22Rv1 (cell line): Measurements from ENCODE around the gene SAMD8.
"Not testable (repeated sequence)": the region's sequence is repeated elsewhere in the genome, so short reads cannot be mapped to it uniquely, and the experiment has no call there.

ENCODE experiments used
- H3K27ac ChIP-seq: fragments of 450-650 bp; 2 replicates; pipeline ENCODE4 v1.5.1; 2017
- ZFX ChIP-seq: fragments of 450-650 bp; IDR thresholded peaks from 2 replicates; pipeline ENCODE4 v1.6.1; 2017; ENCODE audit warnings: antibody characterized with exemption, borderline replicate concordance
- TF ChIP-seq, protein P1 (sequence below): fragments of 450-650 bp; IDR thresholded peaks from 2 replicates; pipeline ENCODE4 v1.5.1; 2017; ENCODE audit warnings: mild to moderate bottlenecking

SAMD8 gene

DNA sequence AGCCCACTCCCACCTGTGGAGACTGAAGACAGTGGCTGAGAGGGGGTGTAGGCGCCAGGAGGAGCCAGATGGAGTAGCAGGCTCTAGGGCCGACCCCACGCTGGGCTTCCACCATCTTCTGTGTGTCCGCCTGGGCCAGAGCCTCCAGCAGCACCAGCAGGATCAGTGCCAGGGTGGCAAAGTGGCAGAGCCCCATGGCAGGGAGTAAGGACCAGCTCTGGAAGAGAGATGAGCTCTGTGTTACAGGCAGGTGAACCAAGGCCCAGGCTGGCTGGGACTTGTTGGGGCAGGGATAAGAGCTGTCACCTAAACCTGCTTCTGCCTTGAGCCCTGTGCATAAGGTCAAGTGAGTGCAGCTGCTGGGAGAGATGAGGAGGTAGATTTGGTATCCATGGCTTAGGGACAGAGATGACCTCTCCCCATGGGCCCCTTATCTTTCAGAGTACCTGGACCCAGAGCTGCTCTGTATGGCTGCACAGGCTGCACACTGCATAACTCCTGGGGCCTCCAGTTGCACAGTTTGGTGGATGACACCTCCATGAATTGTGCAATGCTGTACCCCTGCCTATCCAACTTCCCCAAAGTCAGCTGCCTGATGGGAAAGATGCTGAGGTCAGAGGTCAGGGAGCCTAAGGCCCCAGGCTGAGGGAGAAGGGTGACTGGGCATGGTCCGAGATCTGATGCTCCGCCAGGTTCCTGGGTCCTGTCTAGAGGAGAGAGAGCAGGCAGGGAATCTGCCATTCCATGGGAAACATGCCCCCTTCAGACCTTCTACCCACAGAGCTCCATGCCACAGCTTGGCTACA lies 7.4 kb upstream of the SAMD8 start:
- no peak overlapping the region for H3K27ac ChIP-seq
- TF ChIP-seq, protein P1, sequence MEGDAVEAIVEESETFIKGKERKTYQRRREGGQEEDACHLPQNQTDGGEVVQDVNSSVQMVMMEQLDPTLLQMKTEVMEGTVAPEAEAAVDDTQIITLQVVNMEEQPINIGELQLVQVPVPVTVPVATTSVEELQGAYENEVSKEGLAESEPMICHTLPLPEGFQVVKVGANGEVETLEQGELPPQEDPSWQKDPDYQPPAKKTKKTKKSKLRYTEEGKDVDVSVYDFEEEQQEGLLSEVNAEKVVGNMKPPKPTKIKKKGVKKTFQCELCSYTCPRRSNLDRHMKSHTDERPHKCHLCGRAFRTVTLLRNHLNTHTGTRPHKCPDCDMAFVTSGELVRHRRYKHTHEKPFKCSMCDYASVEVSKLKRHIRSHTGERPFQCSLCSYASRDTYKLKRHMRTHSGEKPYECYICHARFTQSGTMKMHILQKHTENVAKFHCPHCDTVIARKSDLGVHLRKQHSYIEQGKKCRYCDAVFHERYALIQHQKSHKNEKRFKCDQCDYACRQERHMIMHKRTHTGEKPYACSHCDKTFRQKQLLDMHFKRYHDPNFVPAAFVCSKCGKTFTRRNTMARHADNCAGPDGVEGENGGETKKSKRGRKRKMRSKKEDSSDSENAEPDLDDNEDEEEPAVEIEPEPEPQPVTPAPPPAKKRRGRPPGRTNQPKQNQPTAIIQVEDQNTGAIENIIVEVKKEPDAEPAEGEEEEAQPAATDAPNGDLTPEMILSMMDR = no peak
- no peak for TF ChIP-seq ZFX

DNA sequence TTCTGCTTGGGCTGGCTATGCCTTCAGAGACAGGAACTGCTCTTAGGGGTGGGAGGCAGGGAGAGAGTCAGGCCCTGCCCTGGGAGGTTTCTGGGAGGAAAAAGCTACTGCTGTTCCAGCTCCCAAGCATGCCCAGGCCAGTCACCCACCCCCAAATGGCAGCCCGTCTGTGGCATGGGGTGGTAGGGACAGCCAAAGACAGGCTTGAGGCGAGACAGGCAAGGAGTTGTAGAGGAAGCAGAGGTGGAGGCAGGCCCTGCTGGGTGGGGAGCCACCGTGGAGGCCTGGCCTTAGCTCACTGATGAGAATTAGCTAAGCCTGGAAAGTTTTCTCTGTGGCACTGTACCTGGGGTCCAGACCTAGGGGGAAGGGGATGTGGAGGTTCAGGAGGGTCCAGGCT lies 6.6 kb upstream of the SAMD8 start:
- TF ChIP-seq, protein P1 = no peak
- TF ChIP-seq ZFX = no peak
- H3K27ac ChIP-seq = no peak overlapping the region

DNA sequence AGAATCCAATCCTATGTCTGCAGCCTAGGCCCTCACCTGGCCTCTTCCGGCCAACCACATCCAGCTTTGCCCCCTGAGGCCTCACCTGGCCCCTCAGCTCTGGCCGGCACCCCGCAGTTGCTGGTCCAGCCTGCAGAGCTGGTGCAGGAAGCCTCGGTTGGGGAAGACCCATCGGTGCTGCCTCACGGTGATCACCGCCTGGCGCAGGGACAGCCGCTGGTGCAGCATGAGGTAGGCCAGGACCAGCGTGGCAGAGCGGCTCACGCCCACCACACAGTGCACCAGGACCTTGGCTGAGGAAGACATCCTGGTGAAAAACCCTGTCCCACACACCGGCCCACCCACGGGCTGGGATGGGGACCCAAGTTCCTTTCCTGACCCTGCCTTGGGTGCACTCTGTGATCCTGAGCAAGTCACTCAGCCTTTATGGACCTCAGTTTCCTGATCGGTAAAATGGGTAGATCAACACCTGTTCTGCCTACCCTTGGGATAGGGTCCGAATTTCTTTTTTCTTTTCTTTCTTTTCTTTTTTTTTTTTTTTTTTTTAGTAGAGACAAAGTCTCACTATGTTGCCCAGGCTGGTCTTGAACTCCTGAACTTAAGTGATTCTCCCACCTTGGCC lies 5.8 kb upstream of the SAMD8 start:
- TF ChIP-seq, protein P1 = no peak
- TF ChIP-seq ZFX = no peak
- H3K27ac ChIP-seq = no peak overlapping the region

DNA sequence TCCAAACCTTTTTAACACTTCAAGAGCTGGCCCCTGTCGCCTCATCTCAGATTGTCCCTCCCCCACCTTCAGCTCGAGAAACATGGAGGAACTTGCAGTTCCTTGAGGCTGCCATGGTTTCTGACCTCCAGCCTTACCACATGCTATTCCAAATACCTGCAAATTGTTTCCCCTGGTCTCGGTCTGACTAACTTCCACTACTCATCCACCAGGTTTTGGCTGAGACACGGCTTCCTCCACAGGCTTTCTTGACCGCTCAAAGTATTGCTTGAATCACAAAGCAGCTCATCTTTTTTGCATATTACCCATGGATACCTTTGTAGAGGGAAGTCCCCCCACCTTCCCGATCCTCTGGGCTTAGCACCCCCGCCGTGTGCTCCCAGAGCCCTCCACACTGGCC lies 5.2 kb upstream of the SAMD8 start:
- H3K27ac ChIP-seq = no peak overlapping the region
- no peak for TF ChIP-seq ZFX
- TF ChIP-seq, protein P1 = no peak

DNA sequence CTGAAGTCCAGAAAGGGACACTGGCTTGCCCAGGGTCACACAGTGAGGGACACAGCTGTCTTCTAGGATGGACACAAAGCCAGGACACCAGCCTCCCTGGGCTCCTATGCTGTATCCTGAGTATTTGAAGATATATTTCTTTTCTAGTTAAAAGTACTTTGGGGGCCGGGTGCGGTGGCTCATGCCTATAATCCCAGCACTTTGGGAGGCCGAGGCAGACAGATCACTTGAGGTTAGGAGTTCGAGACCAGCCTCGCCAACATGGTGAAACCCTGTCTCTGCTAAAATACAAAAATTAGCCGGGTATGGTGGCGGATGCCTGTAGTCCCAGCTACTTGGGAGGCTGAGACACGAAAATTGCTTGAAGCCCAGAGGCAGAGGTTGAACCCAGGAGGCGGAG lies 4.6 kb upstream of the SAMD8 start:
- H3K27ac ChIP-seq = not testable (repeated sequence)

DNA sequence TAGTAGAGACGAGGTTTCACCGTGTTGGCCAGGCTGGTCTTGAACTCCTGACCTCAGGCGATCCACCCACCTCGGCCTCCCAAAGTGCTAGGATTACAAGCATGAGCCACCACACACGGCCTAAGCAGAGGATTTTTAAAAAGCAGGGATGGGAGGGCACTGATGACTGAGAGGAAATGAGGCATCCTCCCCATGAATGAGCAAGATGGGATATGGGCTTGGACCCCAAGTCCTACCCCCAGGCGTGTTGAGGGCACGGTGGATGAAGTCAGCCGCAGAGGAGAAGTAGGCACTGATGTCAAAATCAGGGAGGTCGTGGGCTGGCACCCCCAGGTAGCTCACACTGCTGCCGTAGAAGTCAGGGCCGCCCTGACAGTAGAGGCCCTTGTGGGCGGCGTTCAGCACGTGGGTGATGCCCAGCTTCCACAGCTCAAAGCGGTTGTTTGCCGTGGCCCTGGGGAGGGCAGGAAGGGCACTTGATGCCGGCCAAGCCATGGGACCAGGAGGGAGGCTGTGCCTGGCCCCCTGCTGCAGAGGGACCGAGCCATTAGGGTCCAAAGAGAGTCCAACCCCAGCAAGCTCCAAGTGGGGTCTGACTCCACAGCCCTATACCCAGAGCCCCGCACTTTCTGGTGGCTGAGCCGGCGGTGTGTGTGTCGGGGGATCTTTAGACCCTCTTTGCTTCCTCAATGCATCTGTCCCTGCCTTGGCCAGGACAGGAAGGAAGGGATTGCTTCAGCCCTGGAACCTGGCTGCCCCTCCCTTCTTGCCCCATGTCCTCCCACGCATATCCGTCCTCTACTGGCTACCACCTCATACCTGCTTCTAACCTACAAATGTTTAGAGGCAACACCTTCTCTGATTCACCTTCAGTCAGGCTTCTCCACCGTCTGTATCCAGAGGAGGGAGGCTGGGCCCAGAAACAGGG lies 3.4 kb upstream of the SAMD8 start:
- TF ChIP-seq, protein P1 = no peak
- TF ChIP-seq ZFX = no peak
- no peak overlapping the region for H3K27ac ChIP-seq

DNA sequence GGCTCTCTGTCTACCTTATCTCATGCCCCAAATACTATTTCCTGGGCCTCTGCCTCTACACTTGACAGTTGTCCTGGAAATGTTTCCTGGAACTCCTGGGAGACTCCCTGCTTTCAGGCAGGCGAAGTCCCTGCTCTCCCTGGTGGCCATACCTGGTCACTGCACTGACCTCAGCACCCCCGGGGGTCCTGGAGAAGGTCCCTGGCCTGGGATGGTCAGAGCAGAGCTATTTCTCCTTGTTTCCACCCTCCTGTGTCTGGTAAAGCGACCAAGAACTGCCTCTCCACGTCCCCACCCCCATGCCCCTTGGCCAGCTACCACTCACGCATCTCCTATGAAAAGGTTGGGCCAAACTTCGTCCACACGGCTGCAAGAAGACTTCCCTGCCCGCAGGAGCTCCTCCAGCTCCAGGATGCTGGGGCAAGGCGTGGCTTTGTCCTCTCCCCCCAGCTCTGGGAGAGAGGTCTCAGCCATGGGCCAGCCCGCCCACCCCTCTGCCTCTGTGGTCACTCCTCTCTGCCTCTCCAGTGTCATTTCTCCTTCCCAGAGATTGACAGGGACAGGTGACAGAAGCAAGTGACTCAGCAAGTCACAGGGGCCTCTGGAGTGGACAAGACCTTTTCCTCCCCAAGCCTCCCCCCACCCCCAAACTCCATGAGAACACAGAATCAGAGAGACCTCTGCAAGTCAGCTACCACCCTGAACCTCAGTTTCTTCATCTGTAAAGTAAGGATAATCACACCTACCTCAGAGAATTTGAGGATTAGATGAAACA lies 2.6 kb upstream of the SAMD8 start:
- H3K27ac ChIP-seq = no peak overlapping the region
- TF ChIP-seq ZFX = no peak
- TF ChIP-seq, protein P1 = peak; percentile 67
